Right atrium auricular region (tissue), 2 donors: Measurements from ENCODE around the gene THG1L. TPM values are rescaled to one million over a fixed set of nuclear protein-coding genes. Genes with fewer than 3 reads are reported as not detected.
"Not testable (repeated sequence)": the region's sequence is repeated elsewhere in the genome, so short reads cannot be mapped to it uniquely, and the experiment has no call there.

ENCODE experiments used
- DNase-seq: peaks from one replicate; pipeline ENCODE4 v3.0.0-alpha.2; 2019; ENCODE audit warnings: low spot score
- H3K27ac ChIP-seq, 2 donors: fragments of 200-600 bp; sonication (generic); 1 replicate in 1 of 2; 2 replicates in 1 of 2; pipeline ENCODE4 v1.5.1; 2016 to 2019
- H3K27me3 ChIP-seq, 2 donors: fragments of 200-600 bp; sonication (generic); one replicate each; pipeline versions ENCODE4 v1.5.1 to v1.6.0; 2017 to 2019
- H3K36me3 ChIP-seq: fragments of 200-600 bp; sonication (generic); one replicate; pipeline ENCODE4 v1.5.1; 2016
- H3K4me1 ChIP-seq, 2 donors: fragments of 200-600 bp; sonication (generic); one replicate each; pipeline versions ENCODE4 v1.5.1 to v1.6.0; 2017 to 2019
- H3K4me3 ChIP-seq, 2 donors: fragments of 200-600 bp; sonication (generic); 1 replicate in 1 of 2; 2 replicates in 1 of 2; pipeline ENCODE4 v1.5.1; 2017 to 2019; ENCODE audit warnings: mild to moderate bottlenecking in 1 of 2, moderate library complexity in 1 of 2
- H3K9me3 ChIP-seq, 2 donors: fragments of 200-600 bp; sonication (generic); one replicate each; pipeline ENCODE4 v1.5.1; 2019
- total RNA-seq, 2 donors: library from RNA; depleted of rRNA; stranded (reverse); fragments of >200 nt; gene quantifications; one replicate each; pipeline ENCODE4 v1.1.0, GENCODE V29; 2016
- TF ChIP-seq, protein P1 (sequence below), 2 donors: fragments of 200-600 bp; sonication (generic); IDR thresholded peaks; one replicate each; pipeline ENCODE4 v1.5.1; 2019; ENCODE audit warnings: antibody characterized with exemption in 2 of 2

The THG1L gene
- total RNA-seq, 2 donors from 2014 or later: 4.5 to 4.8 TPM

DNA sequence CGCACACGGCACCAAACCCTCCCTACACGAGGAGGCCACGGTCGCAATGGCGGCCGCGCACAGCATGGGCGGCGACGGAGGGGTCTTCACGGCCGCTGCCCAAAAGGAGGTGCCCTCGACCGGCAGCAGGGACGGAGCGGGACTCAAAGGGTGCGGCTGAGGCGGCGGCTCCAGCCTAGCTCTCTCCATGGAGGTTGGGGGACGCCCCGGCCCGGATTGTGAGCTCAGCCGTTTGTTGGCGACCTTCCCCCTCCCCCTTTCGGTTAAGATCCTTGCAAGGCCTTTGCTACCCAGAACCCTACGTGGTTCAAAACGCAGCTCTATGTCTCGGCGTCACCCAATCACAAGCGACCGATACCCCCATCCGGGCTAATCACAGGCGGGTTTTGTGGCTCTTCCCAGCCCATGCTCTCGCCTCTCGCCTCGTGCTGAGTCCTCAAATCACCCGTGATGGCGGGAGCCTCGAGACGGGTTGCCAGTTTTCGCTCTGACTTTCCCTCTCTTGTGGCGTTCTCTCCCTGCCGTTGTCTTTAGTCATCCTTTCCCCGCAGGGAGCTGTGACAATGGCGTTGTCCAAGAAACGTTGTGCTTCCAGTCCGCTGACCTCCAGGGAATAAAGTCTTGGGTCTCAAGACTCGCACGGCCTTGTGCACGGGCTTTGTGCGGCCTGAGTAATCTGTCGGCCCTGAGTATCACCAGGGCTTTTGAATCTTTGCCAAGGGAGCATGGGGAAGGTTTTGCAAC lies 40.4 kb upstream of the THG1L start:
- H3K4me3 ChIP-seq: peak overlapping the region in 1 of 2 donors; percentile 19
- H3K4me1 ChIP-seq: peaks cover 0 to 6% of the 10 kb centered on the region in 2 donors
- TF ChIP-seq, protein P1, sequence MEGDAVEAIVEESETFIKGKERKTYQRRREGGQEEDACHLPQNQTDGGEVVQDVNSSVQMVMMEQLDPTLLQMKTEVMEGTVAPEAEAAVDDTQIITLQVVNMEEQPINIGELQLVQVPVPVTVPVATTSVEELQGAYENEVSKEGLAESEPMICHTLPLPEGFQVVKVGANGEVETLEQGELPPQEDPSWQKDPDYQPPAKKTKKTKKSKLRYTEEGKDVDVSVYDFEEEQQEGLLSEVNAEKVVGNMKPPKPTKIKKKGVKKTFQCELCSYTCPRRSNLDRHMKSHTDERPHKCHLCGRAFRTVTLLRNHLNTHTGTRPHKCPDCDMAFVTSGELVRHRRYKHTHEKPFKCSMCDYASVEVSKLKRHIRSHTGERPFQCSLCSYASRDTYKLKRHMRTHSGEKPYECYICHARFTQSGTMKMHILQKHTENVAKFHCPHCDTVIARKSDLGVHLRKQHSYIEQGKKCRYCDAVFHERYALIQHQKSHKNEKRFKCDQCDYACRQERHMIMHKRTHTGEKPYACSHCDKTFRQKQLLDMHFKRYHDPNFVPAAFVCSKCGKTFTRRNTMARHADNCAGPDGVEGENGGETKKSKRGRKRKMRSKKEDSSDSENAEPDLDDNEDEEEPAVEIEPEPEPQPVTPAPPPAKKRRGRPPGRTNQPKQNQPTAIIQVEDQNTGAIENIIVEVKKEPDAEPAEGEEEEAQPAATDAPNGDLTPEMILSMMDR (IDR thresholded peaks at IDR 0.05): no peak

DNA sequence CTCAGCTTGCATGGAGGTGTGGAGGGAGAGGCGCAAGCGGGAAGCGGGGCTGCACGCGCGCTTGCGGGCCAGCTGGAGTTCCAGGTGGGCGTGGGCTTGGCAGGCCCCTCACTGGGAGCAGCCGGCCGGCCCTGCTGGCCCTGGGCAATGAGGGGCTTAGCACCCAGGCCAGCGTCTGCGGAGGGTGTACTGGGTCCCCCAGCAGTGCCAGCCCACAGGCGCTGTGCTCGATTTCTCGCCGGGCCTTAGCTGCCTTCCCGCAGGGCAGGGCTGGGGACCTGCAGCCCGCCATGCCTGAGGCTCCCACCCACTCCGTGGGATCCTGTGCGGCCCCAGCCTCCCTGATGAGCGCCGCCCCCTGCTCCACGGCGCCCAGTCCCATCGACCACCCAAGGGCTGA lies 37.4 kb upstream of the THG1L start:
- not testable (repeated sequence) for DNase-seq, H3K27ac ChIP-seq

More for the DNA sequence above, 40.4 kb upstream of the THG1L start:
- Histone ChIP-seq H3K27me3 (no peaks in the 10 kb centered on the region), H3K27ac (no peak overlapping the region), H3K9me3 (no peaks in the 10 kb centered on the region), H3K36me3 (no peaks in the 10 kb centered on the region)
- peak; percentile 32 for DNase-seq

DNA sequence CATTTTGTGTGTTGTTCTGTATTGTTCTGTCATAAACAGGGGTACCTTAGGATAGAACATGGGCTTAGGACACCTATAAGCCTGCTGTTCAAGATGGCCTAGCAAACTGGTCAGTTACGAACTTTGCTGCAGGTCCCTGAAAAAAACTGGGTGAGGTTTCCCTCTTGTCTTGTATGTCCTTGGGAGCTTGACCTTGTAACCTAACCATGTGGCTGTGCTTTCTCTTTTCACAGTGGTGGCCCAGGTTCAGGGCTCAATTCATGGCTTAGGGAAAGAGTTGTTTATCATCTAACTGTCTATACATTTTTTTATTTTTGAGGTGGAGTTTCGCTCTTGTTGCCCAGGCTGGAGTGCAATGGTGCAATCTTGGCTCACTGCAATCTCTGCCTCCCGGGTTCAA lies 35.1 kb upstream of the THG1L start:
- H3K4me3 ChIP-seq, H3K27ac ChIP-seq, H3K36me3 ChIP-seq, H3K9me3 ChIP-seq, H3K27me3 ChIP-seq, H3K4me1 ChIP-seq, DNase-seq: not testable (repeated sequence)

More for the DNA sequence above, 37.4 kb upstream of the THG1L start:
- not testable (repeated sequence) for H3K9me3 ChIP-seq, H3K27me3 ChIP-seq, H3K36me3 ChIP-seq, H3K4me3 ChIP-seq, H3K4me1 ChIP-seq

DNA sequence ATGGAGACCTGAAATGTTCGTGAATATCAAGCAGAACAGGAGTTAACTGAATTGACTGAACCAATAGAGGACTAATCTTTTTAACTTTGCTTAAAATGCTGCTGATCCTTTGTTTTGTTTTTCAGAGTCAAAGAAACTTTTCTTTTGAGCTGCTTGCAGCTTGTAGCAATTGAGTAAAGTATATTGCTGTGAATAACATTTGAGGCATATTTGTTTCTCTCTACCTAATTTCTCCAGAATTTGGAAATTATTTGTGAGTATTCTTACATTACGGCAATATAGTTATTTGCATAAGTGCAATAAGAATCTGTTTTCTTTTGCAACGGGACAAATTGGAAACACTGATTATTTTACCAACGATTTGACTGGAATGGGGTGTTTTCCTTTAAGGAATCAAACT lies 32.5 kb upstream of the THG1L start:
- not testable (repeated sequence) for H3K27me3 ChIP-seq, H3K4me3 ChIP-seq, H3K4me1 ChIP-seq, DNase-seq, H3K36me3 ChIP-seq, H3K9me3 ChIP-seq, H3K27ac ChIP-seq

DNA sequence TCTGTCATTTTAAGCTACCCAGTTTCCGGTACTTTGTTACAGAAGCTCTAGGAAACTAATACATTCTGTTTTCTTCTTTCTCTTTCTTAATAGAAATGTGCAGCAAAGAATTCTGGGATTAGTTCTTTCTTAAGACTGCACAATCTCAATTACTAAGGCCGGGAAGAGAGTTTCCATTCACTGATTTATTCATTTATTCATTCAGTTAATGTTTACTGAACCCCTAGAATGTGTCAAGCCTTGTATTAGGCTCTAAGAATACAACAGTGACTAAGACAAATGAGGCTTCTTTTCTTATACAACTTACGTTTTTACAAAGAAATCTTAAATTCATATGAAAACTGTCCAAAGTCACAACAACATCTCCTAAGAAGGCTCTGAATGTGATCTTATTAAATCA lies 27.5 kb upstream of the THG1L start:
- TF ChIP-seq, protein P1 (IDR thresholded peaks at IDR 0.05): no peak
- H3K27me3 ChIP-seq: no peaks in the 10 kb centered on the region
- DNase-seq: no peak
- H3K4me3 ChIP-seq: no peak overlapping the region
- no peak overlapping the region for H3K27ac ChIP-seq
- H3K4me1 ChIP-seq: no peaks in the 10 kb centered on the region
- no peaks in the 10 kb centered on the region for H3K9me3 ChIP-seq
- no peaks in the 10 kb centered on the region for H3K36me3 ChIP-seq

DNA sequence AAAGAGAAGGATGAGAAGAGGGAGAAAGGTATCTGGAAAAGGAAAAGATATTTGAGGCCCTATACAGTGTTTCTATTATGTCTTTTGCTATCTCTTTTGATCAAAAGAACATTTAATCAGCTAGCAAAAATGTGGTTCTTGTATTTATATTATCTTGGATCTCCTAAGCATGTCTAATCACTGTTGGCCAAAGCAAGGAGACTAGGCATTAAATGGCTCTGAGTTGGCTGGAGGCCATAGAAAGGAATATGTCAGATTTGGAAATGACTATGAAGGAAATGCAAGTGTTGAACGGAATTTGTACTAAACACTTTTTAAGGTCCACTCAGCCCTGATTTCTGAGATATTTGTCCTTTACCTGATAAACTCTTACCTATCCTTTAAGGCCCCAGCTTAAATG lies 22.4 kb upstream of the THG1L start:
- DNase-seq: no peak
- TF ChIP-seq, protein P1 (IDR thresholded peaks at IDR 0.05): no peak
- Histone ChIP-seq H3K9me3 (no peaks in the 10 kb centered on the region), H3K36me3 (no peaks in the 10 kb centered on the region), H3K27ac (no peak overlapping the region), H3K4me1 (no peaks in the 10 kb centered on the region), H3K4me3 (no peak overlapping the region), H3K27me3 (no peaks in the 10 kb centered on the region)

DNA sequence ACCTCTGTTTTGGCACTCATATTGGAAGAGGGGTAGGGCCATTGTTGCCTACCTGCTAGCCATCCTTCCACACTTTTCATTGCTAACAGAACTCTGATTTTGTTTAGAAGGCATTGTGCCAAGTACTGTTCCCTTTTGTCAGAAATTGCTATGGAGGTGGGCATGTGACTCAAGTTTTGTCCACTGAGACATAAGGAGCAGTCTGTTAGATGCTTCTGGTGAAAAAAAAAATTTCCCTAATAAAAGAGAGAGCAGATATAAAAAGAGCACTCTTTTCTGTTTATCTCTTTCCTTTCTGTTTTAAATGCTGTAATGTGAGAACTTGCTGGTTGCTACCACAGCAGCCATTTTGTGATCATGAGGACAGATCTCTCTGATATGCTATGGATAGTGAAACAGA lies 21.9 kb upstream of the THG1L start:
- H3K4me1 ChIP-seq: no peaks in the 10 kb centered on the region
- H3K4me3 ChIP-seq: no peak overlapping the region
- H3K27me3 ChIP-seq: no peaks in the 10 kb centered on the region
- H3K27ac ChIP-seq: no peak overlapping the region
- no peaks in the 10 kb centered on the region for H3K9me3 ChIP-seq
- DNase-seq: no peak
- TF ChIP-seq, protein P1 (IDR thresholded peaks at IDR 0.05): no peak
- H3K36me3 ChIP-seq: no peaks in the 10 kb centered on the region
